Endothelial cell (in vitro differentiated cells): ENCODE measurements around the gene EMX1. TPM values are rescaled to one million over a fixed set of nuclear protein-coding genes. Genes with fewer than 3 reads are reported as not detected.
A peak's percentile ranks its signal among the peaks of the same experiment; 100 is the strongest.

Experiments
- DNase-seq: peaks from one replicate; pipeline ENCODE4 v3.0.0; 2021; ENCODE audit warnings: low spot score
- H3K27ac Mint-ChIP-seq: one replicate; pipeline ENCODE4 v1.8.0; 2021; ENCODE audit warnings: mixed read lengths, inconsistent platforms; ENCODE audit not compliant: unreplicated experiment
- H3K27me3 Mint-ChIP-seq: one replicate; pipeline ENCODE4 v1.8.0; 2021; ENCODE audit warnings: mild to moderate bottlenecking, moderate library complexity, mixed read lengths, inconsistent platforms; ENCODE audit not compliant: unreplicated experiment
- H3K36me3 Mint-ChIP-seq: one replicate; pipeline ENCODE4 v1.8.0; 2021; ENCODE audit warnings: mild to moderate bottlenecking, low read depth, mixed read lengths, inconsistent platforms; ENCODE audit not compliant: unreplicated experiment
- H3K4me1 Mint-ChIP-seq: one replicate; pipeline ENCODE4 v1.8.0; 2021; ENCODE audit warnings: mild to moderate bottlenecking, mixed read lengths, inconsistent platforms; ENCODE audit not compliant: unreplicated experiment
- H3K4me3 Mint-ChIP-seq: one replicate; pipeline ENCODE4 v1.8.0; 2021; ENCODE audit warnings: mild to moderate bottlenecking, mixed read lengths, inconsistent platforms; ENCODE audit not compliant: unreplicated experiment
- H3K9me3 Mint-ChIP-seq: one replicate; pipeline ENCODE4 v1.8.0; 2021; ENCODE audit warnings: mixed read lengths, inconsistent platforms; ENCODE audit not compliant: unreplicated experiment
- total RNA-seq: library from RNA; stranded (reverse); fragmentation: NEBNext Ultra II Directional; extraction: Animal tissue kit (Norgen Biotek cat#: 25700); gene quantifications from one replicate; pipeline ENCODE4 v1.2.1, GENCODE V29; 2021; ENCODE audit not compliant: unreplicated experiment
- TF ChIP-seq, protein P1 (sequence below): fragments of 200-600 bp; sonication (generic); IDR thresholded peaks from one replicate; pipeline ENCODE4 v1.5.0; 2021; ENCODE audit warnings: antibody characterized with exemption; ENCODE audit not compliant: unreplicated experiment

EMX1 gene
- total RNA-seq, 1 donor from 2014 or later, result 3.7 TPM

DNA sequence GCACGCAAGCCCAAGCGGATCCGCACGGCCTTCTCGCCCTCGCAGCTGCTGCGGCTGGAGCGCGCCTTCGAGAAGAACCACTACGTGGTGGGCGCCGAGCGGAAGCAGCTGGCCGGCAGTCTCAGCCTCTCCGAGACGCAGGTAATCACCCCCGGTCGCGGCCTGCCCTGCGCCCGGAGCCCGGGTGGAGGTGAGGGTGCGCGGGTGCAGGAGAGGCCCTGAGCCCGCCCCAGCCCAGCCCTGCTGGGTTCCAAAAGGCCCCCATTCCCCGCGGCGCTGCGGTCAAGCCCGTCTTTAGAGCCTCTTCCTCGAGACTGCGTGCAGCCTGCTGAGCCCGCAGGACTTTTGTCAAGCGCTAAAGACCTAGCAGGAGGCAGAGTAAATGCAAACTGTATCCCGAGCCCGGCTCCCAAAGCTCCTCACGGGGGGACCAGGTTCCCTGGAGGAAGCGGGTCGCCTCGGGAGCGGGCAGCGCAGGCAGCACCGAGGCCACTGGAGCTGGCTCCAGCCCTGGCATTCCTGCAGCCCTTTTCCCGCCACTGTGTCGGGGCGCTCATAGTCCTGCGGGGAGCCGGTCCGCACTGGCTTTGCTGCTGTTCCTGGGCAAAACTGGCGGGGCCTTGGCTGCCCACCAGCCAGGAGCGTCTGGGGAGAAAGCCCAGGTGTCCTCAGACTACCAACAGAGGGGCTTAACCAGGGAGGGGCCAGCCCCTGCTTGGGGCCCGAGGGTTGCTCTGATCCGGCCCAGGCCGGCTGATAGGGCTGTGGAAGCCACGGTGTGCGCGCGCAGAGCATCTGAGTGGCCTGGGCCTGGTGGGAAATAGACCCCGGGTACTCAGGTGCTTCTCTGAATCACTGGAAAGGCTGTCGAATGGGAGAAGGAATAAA, 7.3 kb downstream of the EMX1 start:
- H3K27ac Mint-ChIP-seq, result no peak overlapping the region
- no peak for DNase-seq
- no peaks in the 10 kb centered on the region for H3K9me3 Mint-ChIP-seq
- peaks cover 6% of the 10 kb centered on the region for H3K36me3 Mint-ChIP-seq
- peak overlapping the region; percentile 22 for H3K4me3 Mint-ChIP-seq
- TF ChIP-seq, protein P1, sequence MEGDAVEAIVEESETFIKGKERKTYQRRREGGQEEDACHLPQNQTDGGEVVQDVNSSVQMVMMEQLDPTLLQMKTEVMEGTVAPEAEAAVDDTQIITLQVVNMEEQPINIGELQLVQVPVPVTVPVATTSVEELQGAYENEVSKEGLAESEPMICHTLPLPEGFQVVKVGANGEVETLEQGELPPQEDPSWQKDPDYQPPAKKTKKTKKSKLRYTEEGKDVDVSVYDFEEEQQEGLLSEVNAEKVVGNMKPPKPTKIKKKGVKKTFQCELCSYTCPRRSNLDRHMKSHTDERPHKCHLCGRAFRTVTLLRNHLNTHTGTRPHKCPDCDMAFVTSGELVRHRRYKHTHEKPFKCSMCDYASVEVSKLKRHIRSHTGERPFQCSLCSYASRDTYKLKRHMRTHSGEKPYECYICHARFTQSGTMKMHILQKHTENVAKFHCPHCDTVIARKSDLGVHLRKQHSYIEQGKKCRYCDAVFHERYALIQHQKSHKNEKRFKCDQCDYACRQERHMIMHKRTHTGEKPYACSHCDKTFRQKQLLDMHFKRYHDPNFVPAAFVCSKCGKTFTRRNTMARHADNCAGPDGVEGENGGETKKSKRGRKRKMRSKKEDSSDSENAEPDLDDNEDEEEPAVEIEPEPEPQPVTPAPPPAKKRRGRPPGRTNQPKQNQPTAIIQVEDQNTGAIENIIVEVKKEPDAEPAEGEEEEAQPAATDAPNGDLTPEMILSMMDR, result no peak
- peaks cover 8% of the 10 kb centered on the region for H3K4me1 Mint-ChIP-seq
- H3K27me3 Mint-ChIP-seq, result peaks cover 24% of the 10 kb centered on the region

DNA sequence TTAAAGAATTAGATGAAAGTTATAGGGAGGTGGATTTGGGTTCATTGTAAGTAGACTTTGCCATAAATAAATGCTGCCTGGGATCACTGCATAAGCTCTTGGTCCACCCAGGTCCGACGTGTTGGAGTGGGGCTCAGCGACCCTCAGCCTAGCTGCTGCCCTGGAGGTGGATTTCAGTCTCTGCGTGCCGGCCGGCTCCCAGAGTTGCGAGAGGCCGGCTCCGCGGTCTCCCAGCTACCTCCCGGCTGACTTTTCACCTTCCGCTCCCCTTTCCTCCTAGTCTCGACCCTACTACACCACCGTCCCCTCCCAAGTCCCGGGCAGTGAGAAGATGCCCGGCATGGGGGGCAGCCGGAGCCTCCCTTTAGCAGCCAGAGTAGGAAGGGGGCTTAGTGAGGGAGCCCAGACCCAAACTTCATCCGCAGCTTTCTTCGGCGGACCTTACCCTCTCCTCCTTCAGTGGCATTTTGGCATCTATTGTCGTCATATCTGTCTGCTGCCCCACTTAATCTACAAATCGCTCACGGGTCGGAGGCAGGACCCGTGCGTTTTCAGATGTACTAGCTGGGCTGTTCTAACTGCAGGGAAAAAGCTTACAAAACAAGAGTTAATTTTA, 8.1 kb downstream of the EMX1 start:
- Mint-ChIP-seq H3K27ac (no peak overlapping the region), H3K27me3 (peaks cover 22% of the 10 kb centered on the region), H3K4me1 (peaks cover 8% of the 10 kb centered on the region), H3K36me3 (peaks cover 6% of the 10 kb centered on the region), H3K9me3 (no peaks in the 10 kb centered on the region), H3K4me3 (peak overlapping the region; percentile 22)
- no peak for DNase-seq
- TF ChIP-seq, protein P1, result no peak

DNA sequence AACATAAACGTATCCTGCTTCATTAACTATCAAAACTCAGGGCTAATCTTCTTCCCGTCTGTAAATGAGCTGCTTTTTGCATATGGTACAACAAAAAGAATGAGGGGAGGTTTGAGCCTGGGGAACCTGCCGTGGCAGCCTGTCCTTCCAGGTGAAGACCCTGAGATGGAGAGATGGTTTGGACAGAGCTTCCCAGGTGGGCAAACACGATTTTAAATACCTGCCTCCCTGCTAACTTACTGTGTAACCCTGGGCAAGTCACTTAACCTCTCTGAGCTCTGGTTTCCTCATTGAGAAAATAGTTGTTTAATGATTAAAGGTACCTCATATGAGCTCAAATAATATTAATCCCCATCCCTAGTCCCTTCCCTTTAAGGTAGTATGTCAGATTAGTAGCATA, 9.0 kb downstream of the EMX1 start:
- DNase-seq, result no peak
- Mint-ChIP-seq H3K27me3 (peaks cover 22% of the 10 kb centered on the region), H3K4me3 (no peak overlapping the region), H3K9me3 (no peaks in the 10 kb centered on the region), H3K4me1 (peaks cover 8% of the 10 kb centered on the region), H3K27ac (no peak overlapping the region), H3K36me3 (peaks cover 6% of the 10 kb centered on the region)
- TF ChIP-seq, protein P1, result no peak

DNA sequence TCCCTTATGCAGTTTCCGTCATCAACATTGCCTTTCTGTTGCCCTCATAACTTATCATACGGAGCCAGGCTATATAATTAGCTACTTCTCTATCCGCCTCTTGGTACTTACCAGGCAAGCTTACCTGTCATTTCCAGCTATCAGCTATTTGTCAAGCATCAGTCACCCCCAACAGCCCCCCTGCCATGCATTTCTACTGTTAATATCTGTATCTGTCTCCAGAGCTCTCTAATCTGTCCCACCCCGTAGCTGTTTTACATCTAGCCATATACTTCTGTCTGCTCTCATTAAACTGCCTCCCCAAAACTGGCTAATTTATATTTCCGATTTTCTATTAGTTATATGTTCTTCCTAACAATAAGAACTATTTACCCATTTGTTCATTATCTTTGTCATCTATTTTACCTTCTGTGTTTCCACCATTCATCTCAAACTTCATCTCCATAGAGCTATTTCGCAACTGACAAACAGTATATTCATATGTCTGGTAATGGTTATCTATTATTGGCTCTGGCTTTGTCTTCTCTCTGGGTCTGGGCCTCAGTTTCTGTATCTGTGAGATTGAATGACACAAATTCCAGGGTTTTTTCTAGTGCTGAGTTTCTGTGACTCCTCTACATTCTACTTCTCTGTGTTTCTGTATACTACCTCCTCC, 9.6 kb downstream of the EMX1 start:
- H3K27ac Mint-ChIP-seq, result no peak overlapping the region
- H3K9me3 Mint-ChIP-seq, result no peaks in the 10 kb centered on the region
- H3K36me3 Mint-ChIP-seq, result peaks cover 5% of the 10 kb centered on the region
- no peak for DNase-seq
- H3K4me3 Mint-ChIP-seq, result no peak overlapping the region
- TF ChIP-seq, protein P1, result no peak
- H3K27me3 Mint-ChIP-seq, result peaks cover 21% of the 10 kb centered on the region
- H3K4me1 Mint-ChIP-seq, result peaks cover 8% of the 10 kb centered on the region
